ENCODE data around the gene GRID2. TPM values are rescaled to one million over a fixed set of nuclear protein-coding genes. Genes with fewer than 3 reads are reported as not detected.

GRID2 gene
- total and polyA plus RNA-seq, 2 of the 4 experiments (the other 2 are of a cell fraction), result under 0.01 TPM; not detected in 1

GRCh38 chr4:93657527-93657926, 1353.8 kb downstream of the GRID2 start:
- intact Hi-C loops (cut with micrococcal nuclease) (no loop called here), dilution Hi-C loops (cut with HindIII; ENCODE audit: low sequenced_read_pairs, unreplicated experiment) (no loop called here), in situ Hi-C loops (cut with MboI; ENCODE audit: low sequenced_read_pairs) (no loop called here)
- no peaks in the 10 kb centered on the region for H3K4me1 ChIP-seq (ENCODE audit: control insufficient read depth, insufficient read depth, low read length)
- no peak overlapping the region for H2BK120ac ChIP-seq (ENCODE audit: low read depth, low read length)
- no peak for ATAC-seq (ENCODE audit: low read depth)
- H3K9ac ChIP-seq (ENCODE audit: low read depth, low read length), result no peak overlapping the region
- H4K8ac ChIP-seq (ENCODE audit: low read depth in 2 of 2, low read length in 2 of 2), result no peak overlapping the region
- no peak overlapping the region for H4K5ac ChIP-seq (ENCODE audit: low read depth, low read length)
- no peaks in the 10 kb centered on the region for H3K36me3 ChIP-seq (ENCODE audit: control insufficient read depth, insufficient read depth, low read length)
- no peak overlapping the region for H2BK15ac ChIP-seq (ENCODE audit: low read depth, low read length)
- no TSS peak for BruUV-seq (replicated peaks)
- H3K4me2 ChIP-seq (ENCODE audit: low read depth, low read length), result no peak overlapping the region
- CTCF ChIA-PET, result no interaction called here
- no peak overlapping the region for H3K14ac ChIP-seq (replicated peaks; ENCODE audit: low read depth, low read length)
- H2BK20ac ChIP-seq (ENCODE audit: low read depth, low read length), result no peak overlapping the region
- H4K91ac ChIP-seq (ENCODE audit: insufficient read depth, low read depth, low read length), result no peak overlapping the region
- no peak overlapping the region for H3K4ac ChIP-seq (ENCODE audit: low read depth, low read length)
- no CpG with 5 or more reads among the region's 2 CpGs for WGBS, 2 experiments (ENCODE audit: extremely low coverage in 2 of 2, insufficient read length in 1 of 2)
- no peak overlapping the region for H2AK9ac ChIP-seq (replicated peaks; ENCODE audit: low read depth, low read length, poor library complexity)
- H3K4me3 ChIP-seq (ENCODE audit: insufficient read depth, low read depth, low read length), result no peak overlapping the region
- POLR2A ChIA-PET (ENCODE audit: unreplicated experiment), result no interaction called here
- no peak overlapping the region for H3K23ac ChIP-seq (ENCODE audit: low read depth, low read length)
- H3K18ac ChIP-seq (ENCODE audit: low read depth, low read length), result no peak overlapping the region
- no peaks in the 10 kb centered on the region for H3K9me1 ChIP-seq (ENCODE audit: insufficient read depth, low read length)
- H2BK5ac ChIP-seq (ENCODE audit: low read depth, low read length, poor library complexity, severe bottlenecking), result no peak overlapping the region
- H3K79me1 ChIP-seq (ENCODE audit: low read depth in 1 of 2, low read length in 2 of 2), result no peaks in the 10 kb centered on the region
- TF ChIP-seq MAFK (IDR thresholded peaks at IDR 0.05; ENCODE audit: low read depth, low read length) (no peak), CHD1 (IDR thresholded peaks at IDR 0.05; ENCODE audit: low read depth, low read length) (no peak), FOS (IDR thresholded peaks at IDR 0.05; ENCODE audit: low read depth, low read length) (no peak), USF2 (IDR thresholded peaks at IDR 0.05; ENCODE audit: low read depth, low read length) (no peak), MAZ (IDR thresholded peaks at IDR 0.05; ENCODE audit: borderline replicate concordance, low read depth, low read length) (no peak), ELK1 (IDR thresholded peaks at IDR 0.05; ENCODE audit: borderline replicate concordance, low read depth, low read length) (no peak), RFX5 (IDR thresholded peaks at IDR 0.05; ENCODE audit: low read depth, low read length) (no peak), RAD21 (IDR thresholded peaks at IDR 0.05; ENCODE audit: low read length) (no peak), CTCF (conservative IDR thresholded peaks at IDR 0.05; ENCODE audit: low read depth, low read length) (no peak), POLR2A (IDR thresholded peaks at IDR 0.05; ENCODE audit: low read depth, low read length) (no peak), RCOR1 (IDR thresholded peaks at IDR 0.05; ENCODE audit: insufficient replicate concordance, low read length) (no peak), BHLHE40 (IDR thresholded peaks at IDR 0.05; ENCODE audit: low read depth, low read length) (no peak), MXI1 (IDR thresholded peaks at IDR 0.05; ENCODE audit: borderline replicate concordance, low read depth, low read length) (no peak), SMC3 (IDR thresholded peaks at IDR 0.05; ENCODE audit: low read depth, low read length) (no peak)
- H4K20me1 ChIP-seq (ENCODE audit: insufficient read depth, low read length), result no peaks in the 10 kb centered on the region
- DNase-seq, result no peak
- H3K27ac ChIP-seq (ENCODE audit: insufficient read depth, low read length), result no peak overlapping the region
- H3K27me3 ChIP-seq (ENCODE audit: control insufficient read depth, insufficient read depth, low read length), result no peaks in the 10 kb centered on the region
- H2AK5ac ChIP-seq (ENCODE audit: low read depth, low read length), result no peak overlapping the region
- H3K9me3 ChIP-seq (ENCODE audit: control insufficient read depth, insufficient read depth, low read length), result no peaks in the 10 kb centered on the region
- H2AFZ ChIP-seq (replicated peaks; ENCODE audit: low read length, poor library complexity), result no peak overlapping the region
- no peak overlapping the region for H3K56ac ChIP-seq (ENCODE audit: extremely low read depth, insufficient read depth, low read length)
